Karpas-422 (cell line): Measurements from ENCODE around the gene P4HA3. TPM values are rescaled to one million over a fixed set of nuclear protein-coding genes. Genes with fewer than 3 reads are reported as not detected.
"Not testable (repeated sequence)": the region's sequence is repeated elsewhere in the genome, so short reads cannot be mapped to it uniquely, and the experiment has no call there.

Experiments
- DNase-seq: peaks from one replicate; pipeline ENCODE4 v3.0.0-alpha.2; 2015
- H2AFZ ChIP-seq: fragments of 200-600 bp; sonication (generic); 2 replicates; pipeline ENCODE4 v1.6.1; 2014; ENCODE audit warnings: antibody characterized with exemption, low read length, mixed read lengths
- H3K27ac ChIP-seq: fragments of 200-600 bp; sonication (generic); 2 replicates; pipeline ENCODE4 v1.5.1; 2014; ENCODE audit warnings: mild to moderate bottlenecking, low read length, moderate library complexity
- H3K27me3 ChIP-seq: fragments of 200-600 bp; sonication (generic); 2 replicates; pipeline ENCODE4 v1.6.1; 2014; ENCODE audit warnings: low read length, mixed read lengths
- H3K36me3 ChIP-seq: fragments of 200-600 bp; sonication (generic); 2 replicates; pipeline ENCODE4 v1.6.1; 2014; ENCODE audit warnings: low read length, mixed read lengths; ENCODE audit not compliant: insufficient read depth
- H3K4me1 ChIP-seq: fragments of 200-600 bp; sonication (generic); 2 replicates; pipeline ENCODE4 v1.6.1; 2014; ENCODE audit warnings: mild to moderate bottlenecking, low read length, mixed read lengths
- H3K4me2 ChIP-seq: fragments of 200-600 bp; sonication (generic); 2 replicates; pipeline ENCODE4 v1.6.1; 2014; ENCODE audit warnings: low read length, low read depth, mild to moderate bottlenecking; ENCODE audit not compliant: poor library complexity, severe bottlenecking
- H3K4me3 ChIP-seq: fragments of 200-600 bp; sonication (generic); 2 replicates; pipeline ENCODE4 v1.5.1; 2014; ENCODE audit warnings: mild to moderate bottlenecking, antibody characterized with exemption, low read length, mixed read lengths
- H3K79me2 ChIP-seq: fragments of 200-600 bp; sonication (generic); 2 replicates; pipeline ENCODE4 v1.6.1; 2014; ENCODE audit warnings: mild to moderate bottlenecking, low read length, mixed read lengths
- H3K9ac ChIP-seq: fragments of 200-600 bp; sonication (generic); 2 replicates; pipeline ENCODE4 v1.6.0; 2014; ENCODE audit warnings: low read length
- H3K9me2 ChIP-seq: fragments of 200-600 bp; sonication (generic), shearing (Covaris generic); replicated peaks from 2 replicates; pipeline ENCODE4 v1.6.0; 2014; ENCODE audit warnings: mild to moderate bottlenecking, low read length, moderate library complexity; ENCODE audit not compliant: insufficient read depth
- H3K9me3 ChIP-seq: fragments of 300-700, 200-600 bp; sonication (generic); 2 replicates; pipeline ENCODE4 v1.6.1; 2014; ENCODE audit warnings: low read length, mixed read lengths
- H4K20me1 ChIP-seq: fragments of 200-600 bp; sonication (generic); 2 replicates; pipeline ENCODE4 v1.6.1; 2014; ENCODE audit warnings: mild to moderate bottlenecking, antibody characterized with exemption, low read length, low read depth; ENCODE audit not compliant: insufficient read depth
- total RNA-seq: library from RNA; depleted of rRNA; stranded (reverse); fragments of >200 nt; shearing (Covaris generic); gene quantifications from 2 replicates; pipeline ENCODE4 v1.2.3, GENCODE V29; 2014; ENCODE audit warnings: low replicate concordance

Gene P4HA3
- total RNA-seq, 1 experiment from 2014 or later, result not detected

GRCh38 chr11:74338963-74339362 lies 27.5 kb upstream of the P4HA3 start:
- no peaks in the 10 kb centered on the region for H4K20me1 ChIP-seq
- no peaks in the 10 kb centered on the region for H3K79me2 ChIP-seq
- no peaks in the 10 kb centered on the region for H3K9me2 ChIP-seq
- H3K9ac ChIP-seq, result no peak overlapping the region
- no peak overlapping the region for H3K4me2 ChIP-seq
- no peaks in the 10 kb centered on the region for H3K9me3 ChIP-seq
- H2AFZ ChIP-seq, result no peak overlapping the region
- no peak overlapping the region for H3K4me3 ChIP-seq
- H3K36me3 ChIP-seq, result no peaks in the 10 kb centered on the region
- DNase-seq, result no peak
- H3K27ac ChIP-seq, result no peak overlapping the region
- H3K27me3 ChIP-seq, result no peaks in the 10 kb centered on the region; the same call in 1 of the 2 replicates
- H3K4me1 ChIP-seq, result no peaks in the 10 kb centered on the region

- no peak overlapping the region for H3K27ac ChIP-seq
- no peaks in the 10 kb centered on the region for H3K36me3 ChIP-seq
- H3K9me3 ChIP-seq, result no peaks in the 10 kb centered on the region
- H3K4me1 ChIP-seq, result no peaks in the 10 kb centered on the region
- no peaks in the 10 kb centered on the region for H3K9me2 ChIP-seq
- no peak for DNase-seq
- no peaks in the 10 kb centered on the region for H3K79me2 ChIP-seq
- H4K20me1 ChIP-seq, result no peaks in the 10 kb centered on the region
- H3K27me3 ChIP-seq, result no peaks in the 10 kb centered on the region; the same call in 1 of the 2 replicates
- no peak overlapping the region for H3K4me3 ChIP-seq
- no peak overlapping the region for H3K4me2 ChIP-seq
- no peak overlapping the region for H3K9ac ChIP-seq
- no peak overlapping the region for H2AFZ ChIP-seq
Measured at GRCh38 chr11:74333193-74333592, 21.8 kb upstream of the P4HA3 start.

- H3K9me2 ChIP-seq, result no peaks in the 10 kb centered on the region
- H3K27ac ChIP-seq, result no peak overlapping the region
- H4K20me1 ChIP-seq, result no peaks in the 10 kb centered on the region
- no peaks in the 10 kb centered on the region for H3K27me3 ChIP-seq
- no peak for DNase-seq
- H3K9me3 ChIP-seq, result no peaks in the 10 kb centered on the region
- H2AFZ ChIP-seq, result no peak overlapping the region
- no peak overlapping the region for H3K9ac ChIP-seq
- no peaks in the 10 kb centered on the region for H3K36me3 ChIP-seq
- H3K79me2 ChIP-seq, result no peaks in the 10 kb centered on the region
- H3K4me3 ChIP-seq, result no peak overlapping the region
- H3K4me2 ChIP-seq, result no peak overlapping the region
- no peaks in the 10 kb centered on the region for H3K4me1 ChIP-seq
Measured at GRCh38 chr11:74332291-74332690, 20.9 kb upstream of the P4HA3 start.

- not testable (repeated sequence) for H3K9me3 ChIP-seq, H4K20me1 ChIP-seq, H3K4me2 ChIP-seq, H3K9me2 ChIP-seq, H3K4me1 ChIP-seq, H3K27me3 ChIP-seq, H3K79me2 ChIP-seq, H3K27ac ChIP-seq, H2AFZ ChIP-seq, H3K36me3 ChIP-seq, DNase-seq, H3K9ac ChIP-seq, H3K4me3 ChIP-seq
Measured at GRCh38 chr11:74331000-74331399, 19.6 kb upstream of the P4HA3 start.

GRCh38 chr11:74330075-74330858 lies 18.8 kb upstream of the P4HA3 start:
- Histone ChIP-seq H3K27ac (no peak overlapping the region), H4K20me1 (no peaks in the 10 kb centered on the region), H2AFZ (no peak overlapping the region), H3K4me3 (no peak overlapping the region), H3K27me3 (no peaks in the 10 kb centered on the region), H3K9me2 (no peaks in the 10 kb centered on the region), H3K9ac (no peak overlapping the region), H3K9me3 (no peaks in the 10 kb centered on the region), H3K79me2 (no peaks in the 10 kb centered on the region), H3K36me3 (no peaks in the 10 kb centered on the region), H3K4me2 (no peak overlapping the region), H3K4me1 (no peaks in the 10 kb centered on the region)
- no peak for DNase-seq

- no peak for DNase-seq
- Histone ChIP-seq H3K27me3 (no peaks in the 10 kb centered on the region), H3K4me3 (no peak overlapping the region), H3K79me2 (no peaks in the 10 kb centered on the region), H3K9me3 (no peaks in the 10 kb centered on the region), H3K9me2 (no peaks in the 10 kb centered on the region), H3K4me1 (no peaks in the 10 kb centered on the region), H4K20me1 (no peaks in the 10 kb centered on the region), H3K27ac (no peak overlapping the region), H3K9ac (no peak overlapping the region), H3K4me2 (no peak overlapping the region), H2AFZ (no peak overlapping the region), H3K36me3 (no peaks in the 10 kb centered on the region)
Measured at GRCh38 chr11:74327076-74327475, 15.6 kb upstream of the P4HA3 start.

GRCh38 chr11:74326665-74327064 lies 15.2 kb upstream of the P4HA3 start:
- Histone ChIP-seq H3K36me3 (no peaks in the 10 kb centered on the region), H3K9me2 (no peaks in the 10 kb centered on the region), H3K4me3 (no peak overlapping the region), H3K4me1 (no peaks in the 10 kb centered on the region), H3K9ac (no peak overlapping the region), H3K27ac (no peak overlapping the region), H3K9me3 (no peaks in the 10 kb centered on the region), H4K20me1 (no peaks in the 10 kb centered on the region), H3K27me3 (no peaks in the 10 kb centered on the region), H3K4me2 (no peak overlapping the region), H3K79me2 (no peaks in the 10 kb centered on the region), H2AFZ (no peak overlapping the region)
- no peak for DNase-seq

- Histone ChIP-seq H4K20me1 (no peaks in the 10 kb centered on the region), H3K27me3 (no peaks in the 10 kb centered on the region), H2AFZ (no peak overlapping the region), H3K27ac (no peak overlapping the region), H3K4me2 (no peak overlapping the region), H3K9me3 (no peaks in the 10 kb centered on the region), H3K9ac (no peak overlapping the region), H3K79me2 (no peaks in the 10 kb centered on the region), H3K4me3 (no peak overlapping the region), H3K36me3 (no peaks in the 10 kb centered on the region), H3K4me1 (no peaks in the 10 kb centered on the region), H3K9me2 (no peaks in the 10 kb centered on the region)
- DNase-seq, result no peak
Measured at GRCh38 chr11:74325649-74326645, 14.5 kb upstream of the P4HA3 start.
